Activated CD4-positive, CD25-positive, alpha-beta regulatory T cell treated with anti-CD3 and anti-CD28 coated beads, Interleukin-2, amount 50 U/mL, for 72 hours (primary cell): ENCODE data around the gene HTD2.
"Not testable (repeated sequence)": the region's sequence is repeated elsewhere in the genome, so short reads cannot be mapped to it uniquely, and the experiment has no call there.

ENCODE experiments used
- DNase-seq: peaks from one replicate; pipeline ENCODE4 v3.0.0; 2021

The HTD2 gene

DNA sequence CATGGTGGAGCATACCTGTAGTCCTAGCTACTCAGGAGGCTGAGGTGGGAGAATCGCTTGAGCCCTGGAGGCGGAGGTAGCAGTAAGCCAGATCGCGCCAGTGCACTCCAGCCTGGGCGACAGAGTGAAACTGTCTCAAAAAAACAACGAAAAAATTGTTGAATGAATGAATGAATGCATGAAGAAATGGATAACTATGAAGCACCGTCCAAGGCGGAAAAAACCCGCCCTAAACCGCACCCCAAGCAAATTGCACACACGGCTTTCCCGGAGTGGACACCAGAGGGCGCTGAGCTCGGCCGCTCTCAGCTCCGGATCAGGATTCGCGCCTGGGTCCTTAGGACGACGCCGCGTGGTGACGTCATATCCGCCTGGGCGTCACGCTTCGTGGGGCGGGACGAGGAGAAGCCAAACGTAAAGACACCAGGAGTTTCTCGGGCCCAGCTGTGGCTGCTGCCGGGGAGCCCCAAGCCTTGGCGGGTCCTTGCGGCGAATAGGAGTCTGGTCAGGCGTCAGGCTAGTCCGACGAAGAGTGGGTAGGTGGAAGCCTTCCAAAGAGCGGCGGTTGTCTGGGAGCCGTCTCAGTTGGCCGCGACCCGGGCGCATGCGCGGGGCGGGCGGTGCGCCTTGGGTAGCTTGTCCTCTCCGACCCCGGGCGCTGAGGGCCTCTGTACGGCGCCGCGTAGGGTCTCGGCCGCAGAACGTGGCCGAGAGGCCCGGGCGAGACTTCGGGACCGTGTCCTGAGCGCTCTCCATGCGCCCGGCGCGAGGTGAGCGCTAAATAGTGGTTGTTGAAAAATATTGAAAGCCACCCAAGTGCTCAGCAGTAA is at the start of gene HTD2, which contains the start of gene RPP14:
Gene HTD2 (plus strand): TSS at position 639 of the 830 bp plus-strand sequence. CDS start 11,094 bp downstream, outside the sequence.
Gene RPP14 (plus strand): TSS at position 364 of the 830 bp plus-strand sequence. CDS start 4,085 bp downstream, outside the sequence.
- peak; percentile 98 for DNase-seq

DNA sequence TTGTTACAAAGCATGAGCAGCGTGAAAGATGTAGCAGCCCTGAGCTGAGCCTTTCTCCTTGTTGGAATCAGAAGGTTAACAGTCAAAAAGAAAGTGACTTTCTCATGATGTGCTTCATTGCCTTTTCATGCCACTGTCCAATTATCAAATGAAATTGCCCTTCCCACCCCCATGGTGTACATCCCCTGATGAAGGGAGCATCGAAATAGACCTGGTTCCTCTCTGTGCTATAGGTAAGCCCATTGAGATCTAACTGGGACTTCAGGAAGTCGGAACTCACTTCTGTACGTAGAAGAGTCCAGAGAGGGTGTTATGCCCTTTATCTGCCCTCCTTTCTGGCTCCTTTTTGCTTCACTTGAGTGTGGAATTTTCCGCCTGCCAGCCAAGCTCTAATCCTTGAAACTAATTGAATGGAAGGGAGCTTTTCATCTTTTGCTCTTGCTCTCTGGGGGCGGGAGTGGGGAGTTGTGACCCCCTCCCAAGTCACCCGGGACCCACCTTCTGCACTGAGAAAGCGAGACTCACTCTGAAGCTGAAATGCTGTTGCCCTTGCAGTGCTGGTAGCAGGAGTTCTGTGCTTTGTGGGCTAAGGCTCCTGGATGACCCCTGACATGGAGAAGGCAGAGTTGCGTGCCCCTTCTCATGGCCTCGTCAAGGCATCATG is 47.8 kb upstream of the HTD2 start:
- no peak for DNase-seq

DNA sequence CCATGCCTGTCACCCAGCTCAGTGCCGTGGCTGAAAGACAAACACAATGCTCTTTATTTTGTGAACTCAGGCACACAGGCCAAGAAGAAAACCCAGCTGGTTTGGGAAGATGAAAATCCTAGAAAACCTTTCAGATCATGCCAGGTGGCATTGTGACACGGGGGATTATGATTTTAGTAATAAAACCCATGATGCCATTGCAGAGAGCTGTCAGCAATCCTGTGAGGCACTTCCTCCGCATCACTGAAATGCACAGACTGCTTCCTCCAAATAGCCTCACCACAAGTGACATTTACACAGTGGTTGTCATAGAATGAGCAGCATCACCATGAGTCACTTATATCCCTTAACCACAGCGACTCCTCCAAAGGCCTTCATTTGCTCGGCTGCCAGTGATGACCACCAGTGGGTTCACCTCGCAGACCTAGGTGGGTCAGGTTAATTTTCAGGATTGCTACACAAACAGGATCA is 46.0 kb upstream of the HTD2 start:
- DNase-seq: no peak

DNA sequence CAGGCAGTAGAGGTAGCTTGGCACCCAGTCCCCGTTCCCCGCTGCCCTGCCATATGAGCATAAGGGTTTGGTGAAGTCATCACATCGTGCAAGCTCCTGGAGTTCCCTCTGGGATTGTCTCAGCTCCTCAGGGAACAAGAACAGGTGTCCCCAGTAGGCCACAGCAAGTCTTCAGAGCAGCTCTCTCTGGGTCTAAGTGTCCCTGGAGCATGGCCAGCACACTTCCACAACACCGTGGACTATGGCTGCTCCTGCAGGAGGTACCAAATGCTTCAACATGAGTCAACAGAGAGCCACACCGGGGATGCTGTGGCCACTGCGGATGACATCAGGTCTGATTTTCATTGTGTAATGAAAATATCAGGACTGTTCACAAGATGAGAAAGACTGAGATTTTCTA is 45.6 kb upstream of the HTD2 start:
- DNase-seq: no peak

DNA sequence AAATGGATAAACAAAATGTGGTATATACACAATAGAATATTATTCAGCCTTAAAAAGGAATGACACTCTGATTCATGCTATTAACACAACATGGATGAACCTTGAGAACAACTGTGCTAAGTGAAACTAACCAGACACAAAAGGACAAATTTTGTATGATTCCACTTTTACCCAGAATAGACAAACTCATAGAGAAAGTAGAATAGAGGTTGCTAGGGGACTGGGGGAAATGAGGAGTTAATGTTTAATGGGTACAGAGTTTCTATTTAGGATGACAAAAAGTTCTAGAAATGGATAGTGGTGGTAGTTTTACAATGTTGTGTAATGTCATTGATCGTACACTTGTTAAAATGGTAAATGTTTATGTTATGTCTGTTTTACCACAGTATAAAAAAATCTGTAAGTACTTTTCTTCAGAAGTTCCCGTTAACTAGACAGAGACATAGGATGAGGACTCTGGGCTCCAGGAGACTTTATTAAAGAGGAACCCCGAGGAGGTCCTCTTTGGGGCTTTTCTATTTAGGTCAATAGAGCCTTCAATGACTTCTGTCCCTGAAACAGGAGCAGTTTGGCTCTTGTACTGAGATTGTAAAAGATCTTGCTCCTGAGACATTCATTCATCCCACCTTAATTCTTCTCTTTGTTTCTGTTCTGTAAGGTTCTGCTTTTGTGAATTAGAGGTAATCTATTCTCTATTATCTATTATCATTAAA is 44.2 kb upstream of the HTD2 start:
- DNase-seq: no peak

DNA sequence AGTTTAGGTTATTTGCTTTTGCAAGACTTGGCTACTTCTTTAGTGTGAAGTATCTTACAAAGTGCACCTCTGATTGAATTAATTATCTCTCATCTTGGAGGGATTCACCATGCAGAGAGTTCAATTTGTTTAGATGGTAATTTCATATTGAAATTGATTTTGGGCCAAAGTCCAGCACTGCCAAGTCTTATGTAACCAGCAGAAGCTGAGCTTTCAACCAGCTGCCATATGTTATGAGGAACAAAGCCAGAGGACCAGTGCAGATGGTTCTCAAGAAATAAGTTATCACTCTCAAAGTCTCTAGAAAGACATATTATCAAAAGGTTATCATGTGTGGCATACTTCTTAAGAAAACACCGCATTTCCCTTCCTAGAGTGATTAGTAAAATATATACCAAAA is 39.7 kb upstream of the HTD2 start:
- DNase-seq: no peak

DNA sequence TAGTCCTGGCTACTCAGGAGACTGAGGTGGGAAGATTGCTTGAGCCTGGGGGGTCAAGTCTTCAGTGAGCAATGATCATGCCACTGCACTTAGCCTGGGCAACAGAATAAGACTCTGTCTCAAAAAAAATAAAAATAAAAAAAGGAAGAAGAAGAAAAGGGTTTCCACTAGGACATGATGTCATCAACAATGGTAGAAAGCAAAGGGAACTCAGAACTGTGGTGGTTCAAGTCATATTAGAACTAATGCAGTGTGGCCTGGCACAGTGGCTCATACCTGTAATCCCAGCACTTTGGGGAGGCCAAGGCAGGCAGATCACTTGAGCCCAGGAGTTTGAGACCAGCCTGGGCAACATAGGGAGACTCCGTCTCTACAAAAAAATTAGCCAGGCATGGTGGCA is 38.8 kb upstream of the HTD2 start:
- not testable (repeated sequence) for DNase-seq

DNA sequence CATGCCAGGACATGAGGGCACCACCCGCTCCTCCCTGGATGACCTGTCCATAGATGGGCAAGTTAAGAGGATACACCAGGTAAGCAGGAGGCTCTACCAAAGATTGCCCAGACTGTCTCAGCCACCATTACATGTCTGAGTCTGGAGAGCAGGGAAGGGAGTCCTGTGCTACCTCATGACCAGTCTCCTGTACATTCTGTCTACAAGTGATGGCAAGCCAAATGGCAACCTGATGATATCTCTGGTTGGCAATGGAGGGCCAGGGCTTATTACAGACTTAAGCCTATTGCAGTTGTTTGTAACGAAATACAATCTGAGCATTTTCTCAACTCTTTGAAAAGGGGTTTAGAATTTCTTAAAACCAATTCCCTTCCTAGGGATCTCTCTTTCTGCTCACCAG is 37.0 kb upstream of the HTD2 start:
- DNase-seq: no peak

DNA sequence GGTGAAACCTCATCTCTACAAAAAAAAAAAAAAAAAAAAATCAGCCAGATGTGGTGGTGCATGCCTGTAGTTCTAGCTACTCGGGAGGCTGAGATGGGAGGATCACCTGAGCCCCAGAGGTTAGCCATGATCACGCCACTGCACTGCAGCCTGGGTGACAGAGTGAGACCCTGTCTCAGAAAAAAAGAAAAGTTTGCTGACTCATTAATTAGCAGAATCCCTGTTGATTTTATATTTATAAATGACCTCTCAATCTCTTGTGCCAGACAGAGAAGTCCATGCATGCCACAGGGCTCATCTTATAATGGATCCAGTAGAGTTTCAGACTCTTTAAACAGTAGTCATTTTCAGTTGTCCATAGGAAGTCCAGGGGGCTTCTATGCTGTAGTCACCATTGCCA is 35.8 kb upstream of the HTD2 start:
- no peak for DNase-seq

DNA sequence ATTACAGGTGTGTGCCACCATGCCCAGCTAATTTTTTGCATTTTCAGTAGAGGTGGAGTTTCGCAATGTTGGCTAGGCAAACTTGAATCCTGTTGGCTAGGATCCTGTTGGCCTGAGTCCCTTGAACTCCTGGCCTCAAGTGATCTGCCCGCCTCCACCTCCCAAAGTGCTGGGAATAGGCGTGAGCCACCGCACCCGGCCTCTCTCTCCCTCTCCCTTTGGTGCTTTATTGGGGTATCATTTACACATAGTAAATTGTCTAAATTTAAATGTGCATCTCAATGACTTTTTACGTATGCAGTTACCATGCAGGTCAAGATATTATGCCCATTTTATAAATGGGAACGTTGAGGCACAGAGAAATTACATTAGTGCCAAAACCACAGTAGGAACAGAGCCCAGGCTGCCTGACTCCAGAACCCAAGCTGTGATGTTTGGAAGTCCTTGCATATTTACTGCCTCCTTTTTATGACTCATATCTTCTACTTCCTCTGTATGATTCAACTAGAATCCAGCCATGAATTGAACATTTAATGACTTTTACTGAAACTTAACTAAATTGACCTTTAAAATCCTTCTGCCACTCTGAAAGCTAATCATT is 34.3 kb upstream of the HTD2 start:
- DNase-seq: no peak

DNA sequence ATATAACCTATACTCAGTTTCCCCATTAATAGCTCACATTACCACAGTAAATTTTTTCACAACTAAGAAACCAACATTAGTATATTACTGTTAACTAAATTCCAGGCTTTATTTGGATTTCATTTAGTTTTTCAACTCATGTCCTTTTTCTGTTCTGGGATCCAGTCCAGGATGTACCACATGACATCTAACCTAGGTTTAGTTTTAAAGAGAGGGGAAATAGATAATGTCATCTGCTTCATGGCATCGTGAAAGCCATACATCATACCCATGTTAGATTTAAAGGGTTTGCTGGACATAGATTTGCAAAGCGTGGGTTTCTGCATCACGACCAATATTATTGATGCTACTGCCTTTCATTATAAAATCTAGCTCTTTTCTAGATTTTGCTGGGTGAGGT is 33.4 kb upstream of the HTD2 start:
- DNase-seq: no peak

DNA sequence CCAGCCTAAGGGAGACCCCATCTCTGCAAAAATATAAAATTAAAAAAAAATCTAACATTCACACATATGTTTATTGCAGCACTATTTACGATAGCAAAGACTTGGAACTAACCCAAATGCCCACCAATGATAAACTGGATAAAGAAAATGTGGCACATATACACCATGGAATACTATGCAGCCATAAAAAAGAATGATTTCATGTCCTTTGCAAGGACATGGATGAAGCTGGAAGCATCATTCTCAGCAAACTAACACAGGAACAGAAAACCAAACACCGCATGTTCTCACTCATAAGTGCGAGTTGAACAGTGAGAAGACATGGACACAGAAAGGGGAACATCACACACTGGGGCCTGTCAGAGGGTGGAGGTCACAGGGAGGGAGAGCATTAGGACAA is 33.0 kb upstream of the HTD2 start:
- not testable (repeated sequence) for DNase-seq

DNA sequence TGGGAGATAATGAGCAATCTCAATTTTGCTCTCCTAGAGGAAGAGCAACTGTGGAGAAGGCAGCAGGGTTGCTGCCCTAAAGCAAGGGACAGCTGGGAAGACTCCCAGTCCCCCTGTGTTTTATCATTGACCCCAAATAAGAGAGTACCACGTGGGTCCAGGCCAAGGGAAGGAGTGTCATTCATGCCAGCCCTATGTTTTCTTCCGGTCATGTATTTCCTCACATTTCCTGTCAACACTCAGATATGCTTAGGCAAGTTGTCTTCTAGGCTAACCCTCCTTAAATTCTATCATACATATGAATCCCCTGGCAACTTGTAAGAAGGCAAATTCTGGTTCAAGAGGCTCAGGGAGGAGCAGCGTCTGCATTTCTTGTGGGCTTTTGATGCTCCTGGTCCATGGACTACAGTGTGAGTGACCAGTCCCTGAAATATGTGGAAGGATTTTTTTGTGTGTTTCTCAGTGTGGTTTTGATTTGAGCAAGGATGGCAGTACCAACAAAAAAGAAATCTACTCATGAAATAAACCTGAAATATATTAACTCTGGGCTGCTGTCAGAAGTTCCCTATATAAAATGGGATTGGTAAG is 32.2 kb upstream of the HTD2 start:
- no peak for DNase-seq

DNA sequence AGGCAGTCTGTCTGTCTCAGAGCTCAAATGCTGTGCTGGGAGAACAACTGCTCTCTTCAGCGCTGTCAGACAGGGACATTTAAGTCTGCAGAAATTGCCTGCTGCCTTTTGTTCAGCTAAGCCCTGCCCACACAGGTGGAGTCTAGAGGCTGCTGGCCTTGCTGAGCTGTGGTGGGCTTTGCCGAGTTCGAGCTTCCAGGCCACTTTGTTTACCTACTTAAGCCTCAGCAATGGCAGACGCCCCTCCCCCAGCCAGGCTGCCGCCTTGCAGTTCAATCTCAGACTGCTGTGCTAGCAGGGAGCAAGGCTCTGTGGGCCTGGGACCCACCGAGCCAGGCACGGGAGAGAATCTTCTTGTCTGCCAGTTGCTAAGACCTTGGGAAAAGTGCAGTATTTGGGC is 25.3 kb upstream of the HTD2 start:
- DNase-seq: no peak

DNA sequence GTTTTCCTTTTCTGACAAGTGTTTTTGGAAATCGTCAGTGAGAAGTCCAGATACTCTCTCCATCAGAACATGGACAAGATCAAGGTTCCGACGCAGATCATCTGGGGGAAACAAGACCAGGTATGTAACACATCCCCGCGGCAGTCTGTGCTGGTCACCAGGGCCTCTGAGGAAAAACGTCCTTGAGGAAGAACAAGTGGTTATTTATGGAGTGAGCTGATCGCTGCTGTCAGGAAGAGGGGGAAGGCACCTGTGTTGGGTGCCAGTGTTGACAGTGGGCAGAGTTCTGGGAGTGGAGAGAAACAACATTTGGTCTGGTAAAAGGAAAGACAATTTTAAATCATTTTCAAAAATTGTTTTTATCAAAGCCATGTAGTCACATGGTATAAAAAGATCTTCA is 21.0 kb upstream of the HTD2 start:
- no peak for DNase-seq

DNA sequence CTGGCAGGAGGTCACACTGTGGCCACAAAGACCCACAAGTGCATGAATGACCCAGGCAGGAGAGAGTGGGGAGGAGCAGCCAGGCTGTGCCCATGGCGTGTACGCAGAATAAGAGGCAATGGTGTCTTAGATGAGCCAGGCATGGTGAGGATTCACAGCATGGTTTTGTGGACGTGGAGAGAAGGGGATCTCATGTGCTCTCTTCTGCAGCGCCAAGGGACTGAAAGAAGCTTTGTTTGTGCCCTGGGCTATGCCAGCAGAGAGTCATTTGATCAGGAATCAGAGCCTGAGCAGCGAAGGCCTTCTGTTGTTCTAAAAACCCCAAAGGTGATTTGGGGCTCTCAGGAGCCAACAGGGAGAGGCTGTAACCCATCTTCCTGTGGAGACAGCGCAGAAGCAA is 19.0 kb upstream of the HTD2 start:
- DNase-seq: no peak

DNA sequence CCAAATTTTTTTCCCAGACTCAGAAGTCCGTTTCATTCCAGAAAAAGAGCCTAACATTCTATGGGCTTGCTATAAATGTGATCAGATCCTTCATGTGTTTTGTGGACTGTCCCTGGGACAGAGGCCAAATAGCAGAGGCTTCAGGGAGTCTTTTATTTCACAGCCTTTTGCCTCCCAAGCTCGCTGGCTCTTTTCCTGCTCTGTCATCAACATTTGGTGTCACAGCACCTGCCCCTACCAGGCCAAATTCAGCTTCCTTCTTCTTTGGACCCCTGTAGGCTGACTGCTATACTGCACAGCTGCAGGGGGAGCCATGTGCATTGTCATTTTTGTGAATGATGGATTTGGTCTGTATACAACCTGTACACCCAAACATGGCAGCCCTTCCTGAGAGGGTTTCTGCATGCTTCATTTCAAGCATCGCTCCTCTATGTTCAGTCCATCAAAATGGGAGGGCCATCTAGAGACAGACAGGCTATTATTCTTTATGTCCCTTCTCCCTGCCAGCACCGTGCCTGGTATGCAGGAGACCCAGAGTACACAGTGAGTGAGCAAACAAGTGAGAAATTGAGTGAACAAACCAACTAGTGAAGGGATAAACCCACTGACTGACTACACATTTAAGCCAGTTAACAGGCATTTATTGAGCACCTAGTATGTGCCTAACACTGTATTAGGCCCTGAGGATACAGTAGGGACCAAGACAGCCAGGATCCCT is 18.1 kb upstream of the HTD2 start:
- DNase-seq: no peak

DNA sequence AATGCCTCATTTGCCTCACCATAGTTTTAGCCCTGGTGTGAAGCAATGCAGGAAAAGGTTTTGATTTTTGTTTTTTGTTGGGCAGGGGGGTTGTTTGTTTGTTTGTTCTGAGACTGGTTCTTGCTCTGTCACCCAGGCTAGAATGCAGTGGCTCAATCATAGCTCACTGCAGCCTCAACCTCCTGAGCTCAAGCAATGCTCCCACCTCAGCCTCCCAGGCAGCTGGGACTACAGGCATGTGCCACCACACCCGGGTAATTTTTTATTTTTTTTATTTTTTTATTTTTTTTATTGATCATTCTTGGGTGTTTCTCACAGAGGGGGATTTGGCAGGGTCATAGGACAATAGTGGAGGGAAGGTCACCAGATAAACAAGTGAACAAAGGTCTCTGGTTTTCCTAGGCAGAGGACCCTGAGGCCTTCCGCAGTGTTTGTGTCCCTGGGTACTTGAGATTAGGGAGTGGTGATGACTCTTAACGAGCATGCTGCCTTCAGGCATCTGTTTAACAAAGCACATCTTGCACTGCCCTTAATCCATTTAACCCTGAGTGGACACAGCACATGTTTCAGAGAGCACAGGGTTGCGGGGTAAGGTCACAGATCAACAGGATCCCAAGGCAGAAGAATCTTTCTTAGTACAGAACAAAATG is 17.2 kb upstream of the HTD2 start:
- not testable (repeated sequence) for DNase-seq

DNA sequence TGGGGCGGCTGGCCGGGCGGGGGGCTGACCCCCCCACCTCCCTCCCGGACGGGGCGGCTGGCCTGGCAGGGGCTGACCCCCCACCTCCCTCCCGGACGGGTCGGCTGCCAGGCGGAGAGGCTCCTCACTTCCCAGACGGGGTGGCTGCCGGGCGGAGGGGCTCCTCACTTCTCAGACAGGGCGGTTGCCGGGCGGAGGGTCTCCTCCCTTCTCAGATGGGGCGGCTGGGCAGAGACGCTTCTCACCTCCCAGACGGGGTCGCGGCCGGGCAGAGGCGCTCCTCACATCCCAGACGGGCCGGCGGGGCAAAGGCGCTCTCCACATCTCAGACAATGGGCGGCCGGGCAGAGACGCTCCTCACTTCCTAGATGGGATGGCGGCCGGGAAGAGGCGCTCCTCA is 15.9 kb upstream of the HTD2 start:
- DNase-seq: not testable (repeated sequence)

DNA sequence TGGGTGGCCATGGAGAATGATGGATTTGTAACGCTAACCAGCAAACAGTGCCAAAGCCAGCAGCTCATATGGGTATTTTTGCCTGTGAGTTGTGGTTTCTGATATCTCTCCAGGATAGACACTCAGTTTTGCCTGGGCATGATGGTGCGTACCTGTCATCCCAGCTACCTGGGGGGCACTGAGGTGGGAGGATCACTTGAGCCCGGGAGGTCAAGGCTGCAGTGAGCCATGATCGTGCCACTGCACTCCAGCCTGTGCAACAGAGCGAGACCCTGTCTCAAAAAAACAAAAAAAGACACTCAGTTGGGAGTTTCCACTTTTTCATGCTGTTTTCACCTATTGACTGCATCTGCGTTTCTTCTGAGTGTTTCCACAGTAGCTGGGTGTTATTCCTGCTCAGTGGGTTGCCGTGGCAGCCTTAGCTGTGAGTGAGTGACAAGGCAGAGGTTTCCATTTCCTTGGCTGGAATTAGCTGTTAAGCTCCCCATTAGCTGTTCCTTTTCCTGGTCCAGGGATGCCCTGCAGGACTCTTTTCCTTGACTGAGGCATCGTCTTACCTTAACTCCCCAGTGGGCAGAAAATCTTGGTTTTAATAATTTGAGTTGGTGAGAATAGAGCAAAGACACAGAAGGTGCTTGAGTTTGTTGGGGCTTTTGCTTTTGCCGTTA is 14.5 kb upstream of the HTD2 start:
- no peak for DNase-seq

DNA sequence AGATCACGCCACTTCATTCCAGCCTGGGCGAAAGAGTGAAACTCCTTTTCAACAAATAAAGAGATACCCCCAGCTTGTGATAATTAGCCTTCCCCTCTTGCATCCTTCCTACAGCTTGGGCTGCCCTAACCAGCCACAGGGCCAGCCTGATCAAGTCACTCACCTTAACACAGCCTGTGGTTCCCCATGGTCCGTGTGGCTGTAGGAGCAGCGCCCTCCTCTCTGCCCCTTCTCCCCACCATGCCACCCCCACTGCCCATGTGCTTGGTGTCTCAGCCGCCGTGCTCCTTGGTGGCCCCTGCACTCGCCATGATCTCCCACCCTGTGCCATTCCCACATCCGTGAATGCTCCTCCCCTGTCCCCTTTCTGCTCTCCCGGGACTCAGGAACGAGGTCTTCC is 13.5 kb upstream of the HTD2 start:
- DNase-seq: no peak
